NCI-H1048 (cell line): ENCODE data around the gene TTN.

Source experiments
- DNase-seq: peaks from one replicate; lab custom pipeline; 2025; lab: John Stamatoyannopoulos, UW

TTN gene

DNA sequence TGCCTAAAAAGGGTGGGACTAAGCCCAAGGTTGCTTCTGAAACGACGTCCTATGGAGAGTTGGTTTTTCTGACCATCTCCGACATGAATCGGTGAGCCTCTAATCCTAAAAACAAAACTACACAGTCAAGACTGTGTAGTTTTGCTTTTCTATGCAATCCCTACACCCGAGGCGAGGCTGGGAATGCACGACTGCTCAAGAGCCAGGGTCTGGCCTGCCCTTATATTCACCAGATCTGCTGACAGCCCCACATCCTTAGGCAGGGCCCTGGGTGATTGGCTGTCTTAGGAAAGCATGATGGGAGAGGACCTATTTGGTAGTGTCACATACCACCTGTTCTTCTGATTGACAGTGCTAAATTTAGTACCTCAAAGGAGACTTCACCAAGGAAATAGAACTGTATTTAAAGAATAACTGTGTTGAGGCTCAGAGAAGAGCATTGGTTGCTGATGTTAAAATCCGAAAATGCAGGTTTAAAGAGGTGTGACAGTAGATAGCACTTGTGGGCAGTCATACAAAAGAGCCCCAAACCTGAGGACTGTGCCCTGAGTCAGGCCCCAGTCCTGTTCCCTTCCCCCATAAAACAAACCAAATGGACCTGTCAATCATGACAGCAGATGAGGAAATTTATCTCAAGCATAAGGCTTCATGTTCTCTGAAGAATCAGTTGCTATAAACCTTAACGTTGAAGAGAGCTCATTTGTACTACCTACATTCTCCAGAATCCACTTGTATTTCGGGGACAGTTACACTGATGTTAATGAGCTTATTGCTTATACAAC is at the start of gene TTN:
Gene TTN (minus strand): TSS at position 197 of the 782 bp plus-strand sequence. CDS start 2,781 bp downstream, outside the sequence.
- DNase-seq, result no peak

DNA sequence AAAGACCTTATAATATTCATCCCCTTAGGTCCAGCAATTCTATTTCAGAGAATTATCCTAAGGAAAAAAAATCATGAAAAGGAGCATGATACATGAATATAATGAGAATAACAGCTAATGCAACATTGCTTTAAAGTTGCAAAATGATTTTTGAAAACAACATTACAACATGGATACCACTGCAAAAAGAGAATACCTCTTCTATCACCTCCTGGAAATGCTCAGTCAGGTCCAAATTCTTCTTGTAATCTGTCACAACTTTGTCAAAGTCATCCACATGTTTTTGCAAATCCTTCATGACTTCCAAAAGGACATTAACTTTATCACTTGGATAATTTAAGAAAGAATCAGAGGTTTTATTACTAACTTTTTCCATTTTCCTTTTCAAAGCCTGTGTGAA is 47.9 kb upstream of the TTN start:
- no peak for DNase-seq

DNA sequence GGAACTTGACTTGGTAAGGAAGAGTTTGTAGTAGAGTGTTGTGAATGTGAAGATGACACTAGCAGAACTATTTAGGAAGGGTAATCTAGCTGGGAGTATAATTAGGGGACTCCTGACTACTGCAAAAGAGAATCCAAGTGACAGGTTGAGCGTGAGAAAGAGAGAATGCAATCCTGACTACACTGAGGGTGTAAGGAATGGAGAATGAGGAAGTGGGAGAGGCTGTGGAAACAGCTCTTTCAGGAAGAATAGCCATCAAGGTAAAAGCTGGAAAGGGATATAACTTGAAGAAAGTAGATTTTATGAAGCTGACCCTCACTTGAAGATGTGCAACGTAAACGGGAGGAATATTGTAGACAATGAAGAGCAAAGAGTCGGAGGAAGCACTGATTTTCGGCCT is 41.1 kb upstream of the TTN start:
- no peak for DNase-seq

DNA sequence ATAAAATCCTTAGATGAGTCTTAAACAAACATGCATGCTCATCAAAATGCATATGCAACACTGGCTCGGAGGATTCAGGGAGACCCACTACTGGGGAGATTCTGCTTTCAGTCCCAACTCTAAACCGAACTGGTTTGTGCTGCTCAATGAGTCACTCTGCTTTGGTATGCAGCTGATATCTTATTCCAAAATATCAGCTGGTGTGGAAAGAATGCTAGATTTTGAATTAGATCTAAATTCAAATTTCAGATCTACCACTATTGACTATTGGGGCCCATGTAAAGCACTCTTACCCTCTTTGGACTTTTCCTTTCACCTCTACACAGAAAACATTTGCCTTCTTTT is 39.2 kb upstream of the TTN start:
- no peak for DNase-seq

DNA sequence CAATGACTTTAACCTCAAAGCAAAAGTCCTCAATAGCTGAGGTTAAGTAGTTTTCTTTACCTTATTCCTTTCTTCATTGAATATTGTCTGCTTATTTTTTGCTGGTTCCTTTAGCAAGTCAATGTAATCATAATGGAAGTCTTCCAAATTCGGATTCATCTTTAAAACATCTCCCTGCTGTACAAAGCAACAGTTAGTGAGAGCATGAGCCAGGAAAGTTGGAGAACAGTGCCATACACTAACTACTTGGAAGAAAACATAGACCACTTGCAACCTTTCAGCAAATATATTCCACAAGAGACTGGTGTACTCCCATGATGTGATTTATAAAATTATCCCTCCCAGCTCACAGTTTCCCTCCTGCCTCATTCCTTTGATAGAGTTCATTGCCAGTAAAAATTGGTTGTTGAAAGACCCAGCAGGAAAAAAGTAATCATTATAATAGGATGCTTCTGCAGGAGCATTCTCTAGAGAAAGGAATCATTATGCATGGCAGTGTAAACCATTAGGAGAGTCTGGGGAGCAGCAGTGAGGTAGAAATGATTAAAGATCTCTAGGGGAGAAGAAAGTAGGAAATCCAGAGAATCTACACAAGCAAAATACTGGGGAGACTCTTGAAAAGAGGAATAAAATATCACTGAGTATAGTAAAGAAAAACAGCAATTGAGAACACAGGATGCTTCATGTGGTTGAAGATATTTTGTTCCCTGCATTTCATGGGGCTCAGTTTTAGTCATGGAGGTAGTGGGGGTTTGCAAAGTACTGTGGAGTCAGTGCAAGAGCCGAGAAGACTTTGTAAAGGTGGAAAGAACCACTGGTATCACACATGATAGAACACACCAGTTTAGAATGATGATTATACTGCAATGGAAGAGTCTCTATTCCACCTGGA is 38.6 kb upstream of the TTN start:
- DNase-seq, result no peak

DNA sequence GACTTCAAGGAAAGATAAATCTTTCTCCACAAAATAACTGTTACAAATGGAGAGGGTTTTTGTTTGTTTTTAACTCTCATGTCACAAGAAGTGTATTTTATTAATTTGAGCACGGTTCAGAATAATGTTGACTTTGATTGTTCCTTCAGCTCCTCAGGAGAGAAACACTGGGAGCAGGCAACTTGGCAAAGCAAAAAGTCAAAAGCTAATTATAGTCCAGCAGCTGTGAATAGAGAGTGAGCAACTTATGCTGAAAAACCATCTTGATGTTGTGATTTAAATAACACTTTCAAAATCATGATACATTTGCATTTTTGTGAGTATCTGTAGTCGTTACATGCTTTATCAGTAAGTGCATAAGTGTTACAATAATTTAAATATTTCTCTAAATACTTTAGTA is 37.5 kb upstream of the TTN start:
- DNase-seq, result no peak

DNA sequence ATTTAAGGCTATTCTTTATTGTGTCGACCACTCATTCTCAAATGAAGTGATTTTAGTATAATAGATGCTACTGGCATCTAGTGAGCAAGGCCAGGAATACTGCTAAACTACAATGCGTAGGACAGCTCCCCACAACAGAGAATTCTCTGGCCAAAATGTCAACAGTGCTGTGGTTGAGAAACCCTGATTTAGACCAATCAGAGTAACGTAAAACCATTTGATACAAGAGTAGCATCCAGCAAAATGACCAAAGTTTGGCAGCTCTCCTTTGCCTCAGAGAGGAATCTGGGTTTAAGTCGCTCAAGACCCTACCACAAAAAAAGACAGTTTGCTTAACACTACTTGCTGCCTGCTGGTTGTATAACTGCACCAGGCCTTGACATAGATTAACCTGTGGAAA is 37.0 kb upstream of the TTN start:
- no peak for DNase-seq

DNA sequence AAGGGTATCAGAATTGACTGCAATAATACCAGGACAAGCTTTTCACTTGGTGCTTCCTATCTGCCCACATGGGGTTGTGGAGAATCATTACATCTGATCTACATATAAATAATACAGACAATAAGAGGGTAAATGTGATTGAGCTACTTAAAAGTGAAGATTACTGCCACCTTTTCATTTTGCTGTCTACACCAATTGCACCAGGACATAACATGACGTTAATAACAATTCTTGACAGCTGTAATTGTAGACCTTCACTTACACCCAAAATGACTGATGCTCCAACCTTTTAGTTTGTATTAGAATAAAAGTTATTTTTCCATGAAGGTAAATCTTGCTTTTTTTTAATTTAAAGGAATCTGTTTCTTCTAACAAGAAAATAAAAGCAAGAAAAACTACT is 36.5 kb upstream of the TTN start:
- DNase-seq, result no peak

DNA sequence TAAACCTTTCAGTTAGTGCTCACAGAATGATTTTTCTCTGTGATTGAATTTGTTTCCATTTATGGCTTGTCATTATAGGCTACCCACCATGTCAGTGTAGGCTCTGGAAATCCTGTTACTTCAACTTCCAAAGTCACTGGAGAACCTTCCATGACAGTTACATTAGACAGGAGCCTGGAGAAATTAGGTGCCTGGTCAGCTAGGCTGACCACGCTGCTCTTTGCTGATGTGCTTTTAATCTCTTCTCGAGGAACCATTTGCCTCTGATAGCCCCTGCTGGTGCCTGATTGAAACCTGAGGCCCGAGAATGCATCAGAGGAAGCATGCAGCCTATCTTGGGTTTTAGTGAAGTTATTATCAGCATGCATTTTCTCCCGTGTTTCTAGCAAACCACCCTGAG is 29.6 kb upstream of the TTN start:
- DNase-seq, result no peak

DNA sequence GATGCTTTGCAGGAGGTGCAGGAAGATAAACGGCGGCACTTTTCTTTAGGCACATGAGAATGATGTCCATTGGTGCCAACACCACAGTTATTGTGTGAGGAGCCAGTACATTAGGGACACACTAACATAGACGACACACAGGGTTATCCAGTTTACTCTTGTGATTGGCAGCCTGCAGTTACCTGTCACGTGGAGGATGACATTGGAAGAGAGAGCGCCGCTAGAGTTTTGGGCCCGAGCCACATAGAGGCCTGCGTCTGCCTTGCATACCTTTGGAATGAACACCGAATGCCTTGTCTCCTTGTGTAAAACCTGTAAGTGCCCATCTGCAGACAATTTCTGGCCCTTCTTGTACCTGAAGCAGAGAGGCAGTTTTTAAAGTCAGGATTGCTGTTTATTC is 26.9 kb upstream of the TTN start:
- DNase-seq, result no peak

DNA sequence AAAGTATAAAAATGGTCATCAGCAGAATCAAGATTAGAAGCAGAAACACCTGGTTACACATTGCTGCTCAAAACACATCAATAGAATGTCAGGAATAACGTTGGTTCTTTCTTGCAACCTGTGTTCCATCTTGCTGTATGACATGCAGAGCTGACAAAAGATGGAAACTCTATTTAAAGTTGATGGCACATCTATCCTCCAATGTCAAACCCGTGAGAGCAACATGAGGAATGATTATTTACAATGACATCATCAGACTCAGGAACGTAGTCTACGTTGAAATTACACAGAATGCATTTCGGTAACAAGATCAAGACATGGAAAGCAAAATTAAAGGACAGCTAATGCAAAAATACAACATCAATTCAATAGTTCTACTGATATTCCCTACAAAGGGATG is 26.2 kb upstream of the TTN start:
- no peak for DNase-seq

DNA sequence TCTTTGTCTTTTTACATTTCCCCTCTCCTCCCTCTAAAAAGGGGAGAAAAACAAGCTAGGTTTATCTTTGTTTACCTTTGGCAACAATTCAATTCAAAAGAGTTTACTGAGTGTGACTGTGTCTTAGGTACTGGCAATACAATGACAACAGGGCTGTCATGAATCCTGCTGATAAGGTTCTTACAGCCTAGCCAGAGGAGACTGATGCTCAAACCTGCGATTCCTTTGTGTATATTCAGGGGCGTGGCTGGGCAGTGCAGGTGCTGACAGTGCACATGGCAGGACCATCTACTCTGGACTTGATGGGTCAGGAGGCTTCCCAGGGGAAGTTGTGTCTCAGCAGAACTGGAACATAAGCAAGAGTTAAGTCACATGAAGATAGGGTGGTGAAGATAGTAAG is 23.2 kb upstream of the TTN start:
- no peak for DNase-seq

DNA sequence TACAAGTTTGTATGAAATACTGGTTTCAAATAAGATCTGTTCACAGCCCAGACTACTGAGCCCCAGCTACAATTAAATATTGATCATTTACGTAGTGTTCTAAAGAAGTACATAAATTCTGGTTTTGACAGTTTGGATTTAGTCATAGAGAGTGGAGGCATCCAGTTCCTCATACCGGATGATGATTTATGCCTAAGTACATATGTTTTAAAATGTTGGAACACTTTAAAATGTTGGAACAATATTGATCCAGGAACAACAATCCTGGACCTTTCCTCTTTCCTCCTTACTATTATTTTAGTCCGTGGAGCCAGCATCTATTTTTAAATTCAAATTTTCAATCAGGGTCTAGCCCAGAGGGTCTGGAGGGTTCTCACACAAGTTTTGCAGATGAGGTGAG is 22.8 kb upstream of the TTN start:
- no peak for DNase-seq

DNA sequence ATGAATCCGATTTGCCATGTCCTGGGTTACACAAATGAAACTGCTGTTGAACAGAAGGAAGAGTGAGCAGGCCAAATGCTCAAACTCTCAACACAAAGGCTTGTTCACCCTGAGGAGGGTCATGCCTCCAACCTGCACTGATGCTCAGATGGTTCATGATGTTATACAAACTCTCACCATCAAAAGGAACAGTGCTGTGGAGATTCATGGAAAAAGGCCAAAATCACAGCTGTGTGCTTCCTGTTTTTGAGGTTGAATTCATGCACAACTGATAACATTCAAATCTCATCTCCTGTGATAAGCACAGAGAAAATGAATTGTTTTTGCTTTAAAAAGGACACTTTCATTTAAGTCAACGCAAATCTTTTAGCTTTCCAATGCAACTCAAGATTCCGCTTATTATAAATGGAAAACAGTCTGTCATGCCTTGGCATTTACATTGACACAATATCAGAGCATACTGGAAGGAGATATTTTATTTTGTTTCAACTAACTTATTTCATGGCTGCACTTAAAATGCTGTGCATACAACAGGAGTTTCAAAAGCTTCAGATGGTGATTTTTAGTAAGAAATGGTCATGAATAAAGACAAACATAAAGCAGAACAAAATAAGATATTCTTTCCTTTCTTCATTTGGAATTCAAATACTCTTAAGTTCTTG is 22.2 kb upstream of the TTN start:
- no peak for DNase-seq

DNA sequence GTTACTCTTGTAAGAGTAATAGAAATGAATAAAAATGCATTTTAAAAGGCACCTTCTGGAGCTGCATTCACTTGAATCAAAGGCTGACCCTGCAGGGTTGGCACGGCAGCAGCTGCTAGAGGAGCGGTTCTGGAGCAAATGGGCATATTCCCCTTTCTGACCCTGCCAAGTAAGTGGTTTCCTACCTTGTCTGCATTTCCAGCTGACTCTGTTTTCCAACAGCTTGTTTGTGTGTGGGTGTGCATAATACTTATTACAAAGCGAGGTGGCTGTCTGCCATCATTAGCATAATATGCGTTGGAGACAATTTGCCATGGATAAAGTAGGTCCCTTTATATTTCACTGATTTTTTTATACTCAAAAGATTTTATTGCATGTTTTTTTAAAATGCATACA is 21.3 kb upstream of the TTN start:
- no peak for DNase-seq

DNA sequence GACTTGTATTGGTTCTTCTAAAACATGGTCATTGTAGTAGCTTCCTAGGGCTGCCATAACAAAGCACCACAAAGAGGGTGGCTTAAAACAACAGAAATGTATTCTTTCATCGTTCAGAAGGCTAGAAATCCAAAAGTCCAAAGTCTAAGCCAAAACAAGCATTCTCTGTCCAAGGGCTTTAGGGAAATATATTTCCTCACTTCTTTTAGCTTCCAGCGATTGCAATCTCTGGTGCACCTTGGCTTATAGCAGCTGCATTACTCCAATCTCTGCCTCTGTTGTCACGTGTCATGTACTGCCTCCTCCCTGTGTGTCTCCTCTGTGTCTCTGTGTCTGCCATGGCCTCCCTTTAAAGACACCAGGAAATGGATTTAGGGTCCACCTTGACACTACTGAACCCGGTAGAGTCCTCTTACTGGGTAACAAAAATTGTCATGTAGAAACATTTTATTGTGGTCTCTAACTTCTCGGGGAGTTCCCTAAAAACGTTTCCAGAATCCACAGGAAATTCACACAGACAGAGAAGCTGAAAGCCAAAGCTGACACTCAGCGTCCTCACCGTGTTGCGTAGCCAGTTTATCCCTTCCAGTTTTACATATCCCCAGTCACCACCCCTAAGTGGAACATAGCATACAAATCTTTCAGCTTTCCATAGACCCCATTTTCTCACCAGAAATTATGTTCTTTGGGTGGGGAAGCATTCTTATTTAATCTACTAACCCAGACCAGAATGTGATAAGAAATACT is 20.7 kb upstream of the TTN start:
- DNase-seq, result no peak

DNA sequence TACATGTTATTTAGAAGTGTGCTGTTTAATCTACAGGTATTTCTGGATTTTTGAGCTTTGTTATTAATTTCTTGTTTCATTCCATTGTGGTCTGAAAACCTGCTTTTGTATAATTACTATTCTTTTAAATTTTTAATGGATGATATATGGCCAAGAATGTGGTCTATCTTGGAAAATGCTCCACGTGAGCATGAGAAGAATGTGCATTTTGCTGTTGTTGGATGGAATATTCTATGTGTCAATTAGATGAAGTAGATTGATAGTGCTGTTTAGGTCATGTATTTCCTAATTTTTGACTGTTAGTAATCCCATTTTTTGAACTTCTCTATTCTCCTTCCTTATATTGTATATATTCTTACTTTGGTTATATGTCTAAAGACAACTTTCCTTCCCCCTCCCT is 19.9 kb upstream of the TTN start:
- DNase-seq, result no peak

DNA sequence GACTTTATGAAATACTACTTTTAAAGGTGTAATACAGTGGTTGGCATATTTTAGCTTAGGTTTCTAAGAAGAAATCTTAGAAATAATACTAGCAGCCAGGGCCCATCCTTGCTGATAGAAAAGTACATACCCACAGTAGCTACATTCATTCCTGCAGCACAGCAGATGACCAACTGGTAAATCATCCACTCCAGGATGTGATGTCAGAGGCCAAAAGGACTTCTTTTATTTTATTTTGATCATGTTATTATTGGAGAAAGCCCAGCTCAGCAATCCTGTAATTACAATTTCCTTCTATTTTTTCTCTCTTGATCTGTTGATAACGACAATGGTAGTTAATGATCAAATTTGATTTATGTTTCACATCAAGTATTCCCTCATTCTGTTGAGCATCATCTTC is 18.0 kb upstream of the TTN start:
- DNase-seq, result no peak

DNA sequence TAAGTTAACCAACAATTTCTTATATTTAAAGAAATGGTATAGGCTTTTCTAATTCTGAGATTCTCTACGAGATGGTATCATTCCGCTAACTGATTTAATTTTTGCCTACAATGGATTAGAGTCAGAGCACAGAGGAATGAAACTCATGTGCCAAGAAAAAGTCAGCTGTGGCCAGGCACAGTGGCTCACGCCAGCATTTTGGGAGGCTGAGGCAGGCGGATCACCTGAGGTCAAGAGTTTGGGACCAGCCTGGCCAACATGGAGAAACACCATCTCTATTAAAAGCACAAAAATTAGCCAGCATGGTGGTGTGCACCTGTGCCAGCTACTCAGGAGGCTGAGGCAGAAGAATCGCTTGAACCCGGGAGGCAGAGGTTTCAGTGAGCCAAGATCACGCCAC is 17.0 kb upstream of the TTN start:
- no peak for DNase-seq

DNA sequence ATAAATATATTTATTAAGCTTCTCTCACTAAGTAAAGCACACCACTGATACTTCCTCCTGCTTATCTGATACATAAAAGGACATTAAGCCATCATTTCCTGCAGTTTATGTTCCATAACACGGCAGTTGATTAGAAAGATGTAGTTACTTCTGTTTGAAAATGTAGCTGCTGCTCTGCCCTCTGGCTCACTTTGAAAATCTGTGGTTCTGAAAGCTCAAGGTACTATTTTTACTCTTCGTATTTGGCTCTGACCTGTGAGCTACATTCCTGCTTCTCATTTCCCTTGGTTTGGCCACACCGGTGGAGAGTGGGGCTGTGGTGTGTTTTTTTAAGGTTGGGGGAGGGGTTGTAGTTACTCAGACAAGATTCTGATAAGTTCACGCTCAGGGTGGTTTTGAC is 12.8 kb upstream of the TTN start:
- no peak for DNase-seq

DNA sequence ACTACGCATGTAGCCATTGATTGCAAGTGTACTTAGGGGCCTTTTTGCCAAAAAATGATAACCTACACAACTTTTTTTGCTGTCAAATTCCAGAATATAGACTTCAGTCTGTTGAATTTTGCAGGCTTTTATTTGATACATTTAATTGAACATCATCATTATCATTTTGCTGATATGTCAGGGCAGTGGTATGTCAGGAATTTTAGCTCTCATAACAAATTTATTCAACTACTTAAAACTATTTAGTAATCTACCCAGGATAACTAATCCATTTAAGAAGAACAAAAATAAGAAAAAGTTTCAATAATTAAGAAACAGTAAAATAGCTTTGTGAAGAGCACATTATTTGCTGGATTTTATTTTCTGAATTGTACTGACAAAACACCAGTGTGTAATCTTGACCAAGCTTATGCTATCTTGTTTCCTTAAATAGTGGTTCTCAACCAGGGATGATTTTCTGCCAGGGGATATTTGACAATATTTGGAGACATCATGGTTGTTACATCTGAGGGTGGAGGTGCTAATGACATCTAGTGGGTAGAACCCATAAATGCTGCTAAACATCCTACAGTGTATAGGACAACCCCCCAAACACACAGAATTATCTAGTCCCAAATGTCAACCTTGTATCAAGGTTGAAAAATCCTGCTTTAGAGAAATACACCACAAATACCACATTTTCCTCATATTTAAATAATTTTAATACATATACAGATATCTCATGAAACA is 12.1 kb upstream of the TTN start:
- no peak for DNase-seq

DNA sequence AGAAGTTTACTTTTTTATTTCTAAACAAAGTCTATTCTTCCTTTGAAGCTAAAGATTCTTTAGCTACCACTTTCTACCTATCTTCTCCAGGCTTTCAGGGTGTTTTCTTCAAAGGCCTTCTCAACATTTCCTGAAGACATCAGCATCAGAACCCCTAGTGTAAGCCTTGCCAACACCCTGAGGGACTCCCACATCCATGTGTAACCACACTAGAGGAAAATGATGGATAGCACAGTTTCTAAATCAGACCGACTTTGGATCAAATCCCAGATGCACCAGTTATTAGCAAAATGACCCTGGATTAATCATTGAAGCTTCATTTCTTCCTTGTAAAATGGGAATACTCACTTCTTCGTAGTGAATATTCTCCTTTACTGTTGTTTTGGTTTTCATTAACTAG is 4.7 kb upstream of the TTN start:
- DNase-seq, result no peak
